GM18526 (cell line): ENCODE measurements around the gene KATNA1.

Experiments used
- POLR2A ChIP-seq: IDR thresholded peaks from 3 replicates; pipeline ENCODE4 v1.6.1; 2011; ENCODE audit not compliant: insufficient read length; ENCODE audit errors: extremely low read depth

The KATNA1 gene

DNA sequence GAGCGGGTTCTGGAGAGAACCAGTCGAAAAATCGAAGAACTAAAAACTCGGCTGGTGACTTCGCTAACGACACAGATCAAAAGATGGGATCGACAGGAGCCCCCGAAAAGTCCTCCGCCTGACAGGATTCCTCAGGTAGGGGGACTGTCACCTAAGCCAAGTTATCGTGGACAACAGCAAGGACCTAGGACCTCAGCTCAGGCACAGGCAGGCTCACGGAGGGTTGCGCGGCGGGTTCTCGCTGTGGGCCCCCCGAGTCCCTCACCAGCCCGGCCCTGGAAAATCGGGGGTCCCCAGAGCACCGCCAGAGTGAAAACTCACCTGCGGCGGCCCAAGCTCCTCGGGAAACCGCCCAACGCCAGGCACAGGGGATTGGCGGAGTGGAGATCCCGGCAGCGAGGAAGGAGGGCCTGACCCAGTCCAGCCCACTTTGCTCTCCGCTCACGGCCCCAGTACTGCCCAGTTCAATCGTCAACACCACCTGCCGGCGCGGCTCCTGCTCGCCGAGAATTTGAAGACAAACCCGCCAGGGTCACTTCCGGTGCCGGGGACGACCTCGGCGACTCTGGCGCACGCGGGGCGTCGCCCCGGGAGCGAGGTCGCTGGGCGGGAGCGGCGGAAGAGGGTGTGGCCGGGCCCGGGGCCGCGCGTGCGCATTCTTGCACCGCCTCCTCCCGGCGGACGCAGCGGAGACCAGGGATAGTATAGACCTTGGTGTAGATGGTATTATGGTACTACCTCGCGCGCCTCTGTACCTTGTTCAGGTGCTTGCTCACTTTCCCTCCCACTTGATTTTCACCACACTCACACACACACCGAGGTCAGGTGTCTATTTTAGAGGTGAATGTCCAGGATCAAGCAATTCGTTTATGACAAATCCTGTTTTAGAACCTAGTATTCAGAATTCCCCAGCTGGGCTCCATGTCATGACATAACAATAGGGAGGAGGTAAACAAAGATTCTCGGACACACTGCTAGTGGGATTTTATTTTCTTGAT, at the start of gene KATNA1:
KATNA1 (minus strand) TSS at position 567 of the 998 bp plus-strand sequence. CDS start 10,167 bp downstream, outside the sequence.
- peak; percentile 92 for TF ChIP-seq POLR2A

DNA sequence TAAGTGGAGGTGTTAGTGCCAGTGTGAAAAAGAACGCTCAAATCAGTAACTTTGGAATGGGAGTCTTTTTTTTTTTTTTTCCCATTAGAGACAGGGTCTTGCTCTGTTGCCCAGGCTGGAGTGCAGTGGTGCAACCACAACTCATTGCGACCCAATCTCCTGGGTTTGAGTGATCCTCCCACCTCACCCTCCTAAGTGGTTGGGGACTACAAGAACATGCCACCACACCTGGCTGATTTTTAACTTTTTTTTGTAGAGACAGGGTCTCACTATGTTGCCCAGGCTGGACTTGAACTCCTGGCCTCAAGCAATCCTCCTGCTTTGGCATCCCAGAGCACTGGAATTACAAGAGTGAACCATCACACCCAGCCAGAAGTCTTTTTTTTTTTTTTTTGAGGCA, 49.7 kb upstream of the KATNA1 start:
- TF ChIP-seq POLR2A = no peak

GRCh38 chr6:149696901-149697300, 48.4 kb upstream of the KATNA1 start:
- TF ChIP-seq POLR2A = no peak

DNA sequence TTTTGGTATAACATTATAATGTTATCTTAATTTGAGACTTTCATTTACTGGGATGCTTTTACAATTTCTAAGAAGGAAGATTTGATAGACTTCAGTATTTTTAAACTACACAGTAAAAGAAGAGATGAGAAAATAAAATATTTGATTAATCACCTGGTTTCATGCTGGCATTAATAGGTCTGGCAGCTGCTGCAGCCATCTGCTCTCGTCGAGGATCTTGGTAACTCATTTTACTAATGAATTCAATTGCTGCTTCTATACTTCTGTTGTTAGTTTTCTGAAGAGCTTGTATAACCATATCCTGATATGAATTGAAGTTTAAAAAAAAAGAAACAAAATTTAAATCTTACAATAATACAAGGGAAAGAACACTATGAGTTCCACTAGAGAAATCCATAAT, 46.4 kb upstream of the KATNA1 start:
- no peak for TF ChIP-seq POLR2A

GRCh38 chr6:149691201-149691600, 42.7 kb upstream of the KATNA1 start:
- no peak for TF ChIP-seq POLR2A

DNA sequence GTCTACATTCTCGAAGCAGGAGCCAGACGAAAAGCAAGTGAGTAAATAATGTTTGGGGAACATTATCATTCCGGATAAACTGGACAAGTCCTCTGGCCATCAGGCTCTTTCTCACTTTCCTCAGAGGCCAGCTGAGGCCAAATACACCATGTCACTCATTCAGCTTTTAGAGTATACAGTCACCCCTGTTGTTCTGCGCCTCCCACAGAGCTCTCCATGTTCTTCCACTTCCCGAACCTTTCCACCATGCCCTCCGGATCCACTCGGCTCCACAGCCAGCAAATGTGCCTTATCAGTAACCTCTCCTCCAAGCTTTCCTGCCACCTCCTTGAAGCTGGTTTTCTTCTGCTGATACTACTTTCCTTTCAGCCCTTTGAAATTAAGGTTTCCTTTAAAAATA, 37.7 kb upstream of the KATNA1 start:
- TF ChIP-seq POLR2A = no peak

- TF ChIP-seq POLR2A = no peak
Measured at GRCh38 chr6:149683256-149683859, 34.8 kb upstream of the KATNA1 start.

DNA sequence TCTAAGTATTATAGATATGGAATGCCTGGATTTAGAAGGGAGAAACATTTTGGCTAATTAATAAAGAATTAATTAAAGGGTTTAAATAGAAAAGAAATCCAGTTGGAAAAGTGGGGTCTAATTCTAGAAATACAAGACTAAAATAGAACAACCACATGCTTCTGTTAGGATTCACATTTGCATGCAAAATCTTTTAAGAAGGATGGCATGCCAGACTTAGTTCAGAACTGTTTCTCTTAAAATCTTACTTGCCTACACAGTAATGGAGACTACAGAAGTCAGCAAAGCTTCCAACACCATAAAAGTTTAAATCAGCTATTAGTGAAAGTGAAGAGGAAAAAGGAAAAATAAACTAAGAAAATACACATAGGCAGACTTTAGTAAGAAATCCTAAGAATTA, 32.7 kb upstream of the KATNA1 start:
- TF ChIP-seq POLR2A = no peak

- no peak for TF ChIP-seq POLR2A
Measured at GRCh38 chr6:149680503-149680902, 32.0 kb upstream of the KATNA1 start.

GRCh38 chr6:149660028-149660427, 11.5 kb upstream of the KATNA1 start:
- TF ChIP-seq POLR2A = no peak

GRCh38 chr6:149657441-149657840, 8.9 kb upstream of the KATNA1 start:
- TF ChIP-seq POLR2A = no peak

- TF ChIP-seq POLR2A = no peak
Measured at GRCh38 chr6:149651056-149651455, 2.5 kb upstream of the KATNA1 start.

DNA sequence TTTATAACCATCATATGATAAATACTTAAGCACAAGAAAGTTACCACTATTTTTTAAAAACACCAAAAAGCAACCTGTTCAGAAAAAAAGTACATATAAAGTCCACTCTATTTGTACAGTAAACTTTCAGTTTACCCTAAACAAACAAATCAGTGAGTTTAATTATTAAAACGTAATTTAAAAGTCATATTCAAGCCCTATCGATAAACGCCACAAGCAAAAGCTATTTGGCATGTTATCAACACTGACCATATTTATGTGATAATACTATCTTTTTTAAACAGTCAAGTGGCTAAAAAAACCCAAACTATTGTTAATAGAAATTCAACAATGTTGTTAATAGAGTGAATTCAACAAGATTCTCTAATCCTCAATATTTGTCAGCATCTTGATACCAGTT, 1.9 kb downstream of the KATNA1 start:
- TF ChIP-seq POLR2A = no peak

DNA sequence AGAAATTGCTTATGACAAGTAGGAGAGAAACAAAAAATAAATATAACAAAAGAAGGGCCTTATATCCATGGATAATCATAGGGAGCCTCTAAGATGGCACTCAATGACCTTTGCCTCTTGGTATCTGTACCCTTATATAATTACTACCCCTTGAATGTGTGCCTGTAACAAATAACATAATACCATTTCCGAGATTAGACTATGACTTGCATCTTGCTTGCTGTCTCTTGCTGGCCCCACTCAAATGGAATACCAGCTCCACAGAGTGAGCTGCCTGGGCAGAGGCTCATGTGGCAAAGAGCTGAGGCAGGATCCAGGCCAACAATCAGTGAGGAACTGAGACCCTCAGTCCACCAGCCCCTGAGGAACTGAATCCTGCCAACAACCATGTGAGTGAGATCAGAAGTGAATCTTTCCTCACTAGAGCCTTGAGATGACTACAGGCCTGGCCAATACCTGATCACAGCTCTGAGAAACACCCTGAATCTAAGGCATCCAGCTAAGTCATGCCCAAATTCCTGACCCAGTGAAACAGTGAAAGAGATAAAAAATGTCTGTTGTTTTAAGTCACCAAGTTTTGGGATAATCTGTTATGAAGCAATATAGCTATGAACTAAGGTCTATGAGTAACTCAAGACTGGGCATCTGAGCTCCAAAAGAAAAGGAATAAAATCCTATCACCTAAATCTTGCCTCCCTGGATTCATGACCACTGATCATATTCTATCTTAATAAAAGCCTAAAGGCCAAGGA, 5.5 kb downstream of the KATNA1 start:
- TF ChIP-seq POLR2A = no peak

- TF ChIP-seq POLR2A = no peak
Measured at GRCh38 chr6:149636124-149636523, 12.4 kb downstream of the KATNA1 start.

DNA sequence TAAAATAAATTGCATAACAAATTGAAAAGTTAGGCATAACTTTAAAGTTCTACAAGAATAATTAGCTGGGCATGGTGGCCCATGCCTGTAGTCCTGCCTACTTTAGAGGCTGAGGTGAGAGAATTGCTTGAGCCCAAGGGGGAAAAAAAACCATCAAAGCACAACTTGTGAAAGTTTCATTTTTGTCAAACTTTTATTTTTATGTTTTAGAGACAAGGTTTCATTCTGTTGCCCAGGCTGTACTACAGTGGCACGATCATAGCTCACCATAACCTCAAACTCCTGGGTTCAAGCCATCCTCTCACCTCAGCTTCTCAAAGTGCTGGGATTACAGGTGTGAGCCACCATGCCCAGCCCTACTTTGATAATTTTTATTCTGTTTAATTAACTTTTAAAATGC, 14.2 kb downstream of the KATNA1 start:
- TF ChIP-seq POLR2A = no peak

DNA sequence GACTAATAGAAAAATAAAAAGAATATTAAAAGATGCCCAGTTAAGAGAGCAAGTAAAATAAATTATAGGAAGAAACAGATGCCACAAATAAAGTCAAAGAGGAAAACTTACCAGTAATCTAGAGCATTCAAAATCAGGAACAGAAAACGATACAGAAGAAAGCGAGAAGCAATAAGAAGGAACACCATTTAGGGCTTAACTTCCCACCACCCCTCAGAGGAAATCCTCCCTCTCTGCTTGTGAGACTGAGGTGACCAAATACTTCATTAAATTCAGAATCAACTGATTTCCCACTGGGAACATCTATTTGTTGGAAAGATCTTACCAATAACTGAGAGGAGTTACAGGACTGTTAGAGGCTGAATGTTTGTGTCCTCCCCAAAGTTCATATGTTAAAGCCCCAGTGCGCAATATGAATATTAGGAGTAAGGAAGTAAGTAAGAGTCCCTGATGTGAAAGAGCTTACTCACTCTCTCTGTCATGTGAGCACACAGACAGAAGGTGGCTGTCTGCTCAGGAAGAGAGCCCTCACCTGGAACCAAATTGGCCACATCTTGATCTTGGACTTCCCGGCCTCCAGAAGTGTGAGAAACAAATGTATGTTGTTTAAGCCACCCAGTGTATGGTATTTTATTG, 19.5 kb downstream of the KATNA1 start:
- no peak for TF ChIP-seq POLR2A
